Fibroblast of mammary gland (primary cell): Measurements from ENCODE around the gene ABR.
"Not testable (repeated sequence)": the region's sequence is repeated elsewhere in the genome, so short reads cannot be mapped to it uniquely, and the experiment has no call there.

Experiments used
- DNase-seq: peaks from one replicate; pipeline ENCODE4 v3.0.0-alpha.2; 2010; ENCODE audit warnings: low read depth
- H3K4me3 ChIP-seq: 2 replicates; pipeline ENCODE4 v1.5.1; 2011; ENCODE audit warnings: low read depth, mild to moderate bottlenecking, low read length, moderate library complexity; ENCODE audit not compliant: control insufficient read depth
- CTCF ChIP-seq: conservative IDR thresholded peaks from 2 replicates; pipeline ENCODE4 v1.5.1; 2011; ENCODE audit warnings: low read depth, low read length, inconsistent platforms; ENCODE audit not compliant: control insufficient read depth, insufficient read depth

ABR gene

GRCh38 chr17:973053-973452 lies 206.7 kb downstream of the ABR start:
- no peak overlapping the region for H3K4me3 ChIP-seq
- DNase-seq, result no peak

DNA sequence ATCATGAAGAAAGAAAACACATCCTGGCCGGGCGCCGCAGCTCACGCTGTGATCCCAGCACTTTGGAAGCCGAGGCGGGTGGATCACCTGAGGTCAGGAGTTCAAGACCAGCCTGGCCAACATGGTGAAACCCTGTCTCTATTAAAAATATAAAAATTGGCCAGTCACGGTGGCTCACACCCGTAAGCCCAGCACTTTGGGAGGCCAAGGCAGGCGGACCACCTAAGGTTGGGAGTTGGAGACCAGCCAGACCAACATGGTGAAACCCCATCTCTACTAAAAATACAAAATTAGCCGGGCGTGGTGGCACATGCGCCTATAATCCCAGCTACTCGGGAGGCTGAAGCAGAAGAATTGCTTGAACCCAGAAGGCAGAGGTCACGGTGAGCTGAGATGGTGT lies 207.9 kb downstream of the ABR start:
- H3K4me3 ChIP-seq, DNase-seq: not testable (repeated sequence)

More at GRCh38 chr17:973053-973452, 206.7 kb downstream of the ABR start:
- no peak for TF ChIP-seq CTCF

GRCh38 chr17:970364-970763 lies 209.4 kb downstream of the ABR start:
- DNase-seq, result no peak
- peak overlapping the region; percentile 25 for H3K4me3 ChIP-seq
- TF ChIP-seq CTCF, result no peak

DNA sequence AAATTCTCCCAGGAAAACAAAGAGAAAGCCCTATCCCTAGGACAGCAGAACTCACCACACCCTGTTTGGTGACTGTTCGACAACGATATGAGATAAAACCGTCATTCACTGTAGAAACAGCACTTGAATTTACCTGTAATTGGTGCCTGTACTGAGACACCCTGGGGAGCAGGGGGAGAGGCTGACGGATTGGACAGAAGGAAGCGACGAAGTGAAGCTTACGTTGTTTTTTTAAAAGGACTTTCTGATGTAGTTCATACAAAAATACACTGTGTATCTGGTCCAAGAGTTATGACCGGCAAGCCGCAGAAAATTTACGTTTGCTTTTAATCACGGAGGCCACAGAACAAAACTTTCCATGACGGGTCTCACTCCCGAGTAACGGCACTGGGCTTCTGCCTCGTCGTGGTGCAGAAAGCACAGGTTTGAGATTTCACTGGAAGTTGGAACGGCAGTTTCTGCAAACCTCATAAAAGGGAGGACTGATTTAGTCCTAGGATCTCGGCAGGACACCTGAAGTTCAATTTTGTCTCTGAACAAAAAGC lies 209.9 kb downstream of the ABR start:
- H3K4me3 ChIP-seq, result peak overlapping the region; percentile 25
- DNase-seq, result peak; percentile 50
- TF ChIP-seq CTCF, result no peak

- peak; percentile 69 for DNase-seq
- no peak for TF ChIP-seq CTCF
Observed at GRCh38 chr17:968812-969730, 210.7 kb downstream of the ABR start.

GRCh38 chr17:967122-967521 lies 212.7 kb downstream of the ABR start:
- TF ChIP-seq CTCF, result no peak
- no peak overlapping the region for H3K4me3 ChIP-seq
- no peak for DNase-seq

More at GRCh38 chr17:968812-969730, 210.7 kb downstream of the ABR start:
- H3K4me3 ChIP-seq, result peak overlapping the region; percentile 25

GRCh38 chr17:965311-965989 lies 214.3 kb downstream of the ABR start:
- H3K4me3 ChIP-seq, result no peak overlapping the region
- TF ChIP-seq CTCF, result no peak
- DNase-seq, result no peak
